ENCODE results near the gene MIEN1. TPM values are rescaled to one million over a fixed set of nuclear protein-coding genes. Genes with fewer than 3 reads are reported as not detected.

MIEN1 gene
- total and polyA plus RNA-seq, 2 of the 13 experiments (the other 11 are each of a cell fraction or from before 2014, with no cell fraction given), result 40.6 to 56.6 TPM

DNA sequence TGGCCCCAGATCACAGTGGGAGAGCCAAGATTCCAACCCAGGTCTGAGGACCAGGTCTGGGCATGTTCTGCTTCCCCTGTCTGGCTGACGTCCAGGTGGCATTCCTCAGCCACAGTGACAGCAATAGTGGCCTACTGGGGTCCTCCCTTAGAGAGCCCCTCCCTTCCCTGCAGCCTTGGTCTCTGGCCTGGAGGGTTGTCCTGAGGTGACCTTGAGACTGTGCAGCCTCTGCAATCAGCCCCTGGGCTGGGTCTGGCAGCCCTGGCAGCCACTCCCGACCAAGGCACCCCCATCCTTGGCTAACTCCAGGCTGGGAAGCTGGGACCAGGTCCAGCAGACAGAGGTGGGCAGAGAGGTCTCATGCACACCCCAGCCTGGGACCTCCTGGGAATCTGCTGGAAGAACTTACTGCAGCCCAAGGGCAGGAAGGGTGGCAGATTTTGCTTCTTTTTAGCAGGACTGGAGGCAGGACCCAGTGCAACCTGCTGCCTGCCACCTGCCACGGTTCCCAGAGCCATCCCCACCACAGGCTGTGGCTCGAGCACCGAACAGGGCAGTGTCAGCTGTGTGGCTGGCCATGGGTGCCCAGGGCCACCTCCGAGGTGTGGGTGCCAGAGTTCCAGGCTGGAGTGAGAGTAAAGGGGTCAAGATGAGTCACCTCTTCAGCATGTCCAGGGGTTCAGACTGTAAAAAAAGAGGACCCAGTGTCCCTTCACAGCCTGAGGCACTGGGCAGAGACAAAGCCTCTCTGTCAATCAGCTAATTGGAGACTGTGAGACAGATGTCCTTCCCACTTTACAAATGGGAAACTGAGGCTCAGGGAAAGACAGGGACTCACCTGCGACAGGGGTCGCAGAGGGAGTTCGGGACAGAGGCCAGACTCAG lies 20.0 kb upstream of the MIEN1 start (continued):
- TF ChIP-seq, protein P1, sequence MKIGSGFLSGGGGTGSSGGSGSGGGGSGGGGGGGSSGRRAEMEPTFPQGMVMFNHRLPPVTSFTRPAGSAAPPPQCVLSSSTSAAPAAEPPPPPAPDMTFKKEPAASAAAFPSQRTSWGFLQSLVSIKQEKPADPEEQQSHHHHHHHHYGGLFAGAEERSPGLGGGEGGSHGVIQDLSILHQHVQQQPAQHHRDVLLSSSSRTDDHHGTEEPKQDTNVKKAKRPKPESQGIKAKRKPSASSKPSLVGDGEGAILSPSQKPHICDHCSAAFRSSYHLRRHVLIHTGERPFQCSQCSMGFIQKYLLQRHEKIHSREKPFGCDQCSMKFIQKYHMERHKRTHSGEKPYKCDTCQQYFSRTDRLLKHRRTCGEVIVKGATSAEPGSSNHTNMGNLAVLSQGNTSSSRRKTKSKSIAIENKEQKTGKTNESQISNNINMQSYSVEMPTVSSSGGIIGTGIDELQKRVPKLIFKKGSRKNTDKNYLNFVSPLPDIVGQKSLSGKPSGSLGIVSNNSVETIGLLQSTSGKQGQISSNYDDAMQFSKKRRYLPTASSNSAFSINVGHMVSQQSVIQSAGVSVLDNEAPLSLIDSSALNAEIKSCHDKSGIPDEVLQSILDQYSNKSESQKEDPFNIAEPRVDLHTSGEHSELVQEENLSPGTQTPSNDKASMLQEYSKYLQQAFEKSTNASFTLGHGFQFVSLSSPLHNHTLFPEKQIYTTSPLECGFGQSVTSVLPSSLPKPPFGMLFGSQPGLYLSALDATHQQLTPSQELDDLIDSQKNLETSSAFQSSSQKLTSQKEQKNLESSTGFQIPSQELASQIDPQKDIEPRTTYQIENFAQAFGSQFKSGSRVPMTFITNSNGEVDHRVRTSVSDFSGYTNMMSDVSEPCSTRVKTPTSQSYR (CRISPR knock-in tag; IDR thresholded peaks at IDR 0.05; ENCODE audit: borderline replicate concordance), result peak; percentile 39; the same call in 1 of the 2 replicates
- TF ChIP-seq, protein P2, sequence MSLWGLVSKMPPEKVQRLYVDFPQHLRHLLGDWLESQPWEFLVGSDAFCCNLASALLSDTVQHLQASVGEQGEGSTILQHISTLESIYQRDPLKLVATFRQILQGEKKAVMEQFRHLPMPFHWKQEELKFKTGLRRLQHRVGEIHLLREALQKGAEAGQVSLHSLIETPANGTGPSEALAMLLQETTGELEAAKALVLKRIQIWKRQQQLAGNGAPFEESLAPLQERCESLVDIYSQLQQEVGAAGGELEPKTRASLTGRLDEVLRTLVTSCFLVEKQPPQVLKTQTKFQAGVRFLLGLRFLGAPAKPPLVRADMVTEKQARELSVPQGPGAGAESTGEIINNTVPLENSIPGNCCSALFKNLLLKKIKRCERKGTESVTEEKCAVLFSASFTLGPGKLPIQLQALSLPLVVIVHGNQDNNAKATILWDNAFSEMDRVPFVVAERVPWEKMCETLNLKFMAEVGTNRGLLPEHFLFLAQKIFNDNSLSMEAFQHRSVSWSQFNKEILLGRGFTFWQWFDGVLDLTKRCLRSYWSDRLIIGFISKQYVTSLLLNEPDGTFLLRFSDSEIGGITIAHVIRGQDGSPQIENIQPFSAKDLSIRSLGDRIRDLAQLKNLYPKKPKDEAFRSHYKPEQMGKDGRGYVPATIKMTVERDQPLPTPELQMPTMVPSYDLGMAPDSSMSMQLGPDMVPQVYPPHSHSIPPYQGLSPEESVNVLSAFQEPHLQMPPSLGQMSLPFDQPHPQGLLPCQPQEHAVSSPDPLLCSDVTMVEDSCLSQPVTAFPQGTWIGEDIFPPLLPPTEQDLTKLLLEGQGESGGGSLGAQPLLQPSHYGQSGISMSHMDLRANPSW (CRISPR knock-in tag; IDR thresholded peaks at IDR 0.05; ENCODE audit: borderline replicate concordance), result peak; percentile 58; the same call in 1 of the 2 replicates
- TF ChIP-seq ZNF143 (CRISPR knock-in tag; IDR thresholded peaks at IDR 0.05), result no peak
- TF ChIP-seq, protein P3, sequence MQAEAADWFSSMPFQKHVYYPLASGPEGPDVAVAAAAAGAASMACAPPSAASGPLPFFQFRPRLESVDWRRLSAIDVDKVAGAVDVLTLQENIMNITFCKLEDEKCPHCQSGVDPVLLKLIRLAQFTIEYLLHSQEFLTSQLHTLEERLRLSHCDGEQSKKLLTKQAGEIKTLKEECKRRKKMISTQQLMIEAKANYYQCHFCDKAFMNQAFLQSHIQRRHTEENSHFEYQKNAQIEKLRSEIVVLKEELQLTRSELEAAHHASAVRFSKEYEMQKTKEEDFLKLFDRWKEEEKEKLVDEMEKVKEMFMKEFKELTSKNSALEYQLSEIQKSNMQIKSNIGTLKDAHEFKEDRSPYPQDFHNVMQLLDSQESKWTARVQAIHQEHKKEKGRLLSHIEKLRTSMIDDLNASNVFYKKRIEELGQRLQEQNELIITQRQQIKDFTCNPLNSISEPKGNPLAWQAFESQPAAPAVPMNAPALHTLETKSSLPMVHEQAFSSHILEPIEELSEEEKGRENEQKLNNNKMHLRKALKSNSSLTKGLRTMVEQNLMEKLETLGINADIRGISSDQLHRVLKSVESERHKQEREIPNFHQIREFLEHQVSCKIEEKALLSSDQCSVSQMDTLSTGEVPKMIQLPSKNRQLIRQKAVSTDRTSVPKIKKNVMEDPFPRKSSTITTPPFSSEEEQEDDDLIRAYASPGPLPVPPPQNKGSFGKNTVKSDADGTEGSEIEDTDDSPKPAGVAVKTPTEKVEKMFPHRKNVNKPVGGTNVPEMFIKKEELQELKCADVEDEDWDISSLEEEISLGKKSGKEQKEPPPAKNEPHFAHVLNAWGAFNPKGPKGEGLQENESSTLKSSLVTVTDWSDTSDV (CRISPR knock-in tag; IDR thresholded peaks at IDR 0.05), result peak; percentile 58; the same call in 1 of the 2 replicates

Measured in HepG2 (cell line).